ENCODE measurements around the gene TSEN15.

Gene TSEN15

DNA sequence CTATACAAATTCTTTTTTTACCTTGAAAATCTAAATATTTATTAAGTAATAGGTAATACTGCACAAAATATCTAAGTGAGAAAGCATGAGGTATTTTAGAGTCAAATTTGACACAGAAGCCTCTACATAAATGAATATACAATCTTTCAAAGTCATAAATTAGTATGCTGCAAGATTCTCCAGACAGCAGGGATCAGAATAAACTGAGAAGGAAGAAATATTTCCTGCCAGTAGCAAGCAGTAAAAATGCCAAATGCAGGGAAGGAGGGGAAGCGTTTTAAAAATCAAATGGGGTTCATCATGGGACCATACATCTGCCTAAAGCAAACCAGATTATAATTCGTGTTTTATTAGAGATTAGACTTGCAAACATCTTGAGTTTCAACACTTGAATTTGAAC, 32.9 kb upstream of the TSEN15 start:
- Histone ChIP-seq H3K4me2 (ENCODE audit: low read depth, low read length) (no peak overlapping the region), H3K79me2 (ENCODE audit: low read length) (no peaks in the 10 kb centered on the region), H3K4me3 (ENCODE audit: low read length) (no peak overlapping the region), H4K20me1 (ENCODE audit: insufficient read depth, low read length) (no peaks in the 10 kb centered on the region), H2AFZ (ENCODE audit: low read length) (no peak overlapping the region), H3K27ac (ENCODE audit: low read length) (no peak overlapping the region), H3K4me1 (ENCODE audit: low read length) (no peaks in the 10 kb centered on the region), H3K9me2 (replicated peaks; ENCODE audit: insufficient read depth, low read length) (no peaks in the 10 kb centered on the region), H3K27me3 (replicated peaks; ENCODE audit: insufficient read depth, low read length) (no peaks in the 10 kb centered on the region), H3K36me3 (replicated peaks; ENCODE audit: insufficient read depth, low read length) (no peaks in the 10 kb centered on the region), H3K9me3 (replicated peaks; ENCODE audit: insufficient read depth, low read length) (no peaks in the 10 kb centered on the region), H3K9ac (ENCODE audit: low read length) (no peak overlapping the region), H3F3A (ENCODE audit: insufficient read depth, low read length) (no peaks in the 10 kb centered on the region)
- TF ChIP-seq, protein P1, sequence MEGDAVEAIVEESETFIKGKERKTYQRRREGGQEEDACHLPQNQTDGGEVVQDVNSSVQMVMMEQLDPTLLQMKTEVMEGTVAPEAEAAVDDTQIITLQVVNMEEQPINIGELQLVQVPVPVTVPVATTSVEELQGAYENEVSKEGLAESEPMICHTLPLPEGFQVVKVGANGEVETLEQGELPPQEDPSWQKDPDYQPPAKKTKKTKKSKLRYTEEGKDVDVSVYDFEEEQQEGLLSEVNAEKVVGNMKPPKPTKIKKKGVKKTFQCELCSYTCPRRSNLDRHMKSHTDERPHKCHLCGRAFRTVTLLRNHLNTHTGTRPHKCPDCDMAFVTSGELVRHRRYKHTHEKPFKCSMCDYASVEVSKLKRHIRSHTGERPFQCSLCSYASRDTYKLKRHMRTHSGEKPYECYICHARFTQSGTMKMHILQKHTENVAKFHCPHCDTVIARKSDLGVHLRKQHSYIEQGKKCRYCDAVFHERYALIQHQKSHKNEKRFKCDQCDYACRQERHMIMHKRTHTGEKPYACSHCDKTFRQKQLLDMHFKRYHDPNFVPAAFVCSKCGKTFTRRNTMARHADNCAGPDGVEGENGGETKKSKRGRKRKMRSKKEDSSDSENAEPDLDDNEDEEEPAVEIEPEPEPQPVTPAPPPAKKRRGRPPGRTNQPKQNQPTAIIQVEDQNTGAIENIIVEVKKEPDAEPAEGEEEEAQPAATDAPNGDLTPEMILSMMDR (IDR thresholded peaks at IDR 0.05; ENCODE audit: low read length) = no peak
- TF ChIP-seq EZH2 (optimal IDR thresholded peaks at IDR 0.05; ENCODE audit: low read depth, low read length) = no peak
- no peak for DNase-seq

DNA sequence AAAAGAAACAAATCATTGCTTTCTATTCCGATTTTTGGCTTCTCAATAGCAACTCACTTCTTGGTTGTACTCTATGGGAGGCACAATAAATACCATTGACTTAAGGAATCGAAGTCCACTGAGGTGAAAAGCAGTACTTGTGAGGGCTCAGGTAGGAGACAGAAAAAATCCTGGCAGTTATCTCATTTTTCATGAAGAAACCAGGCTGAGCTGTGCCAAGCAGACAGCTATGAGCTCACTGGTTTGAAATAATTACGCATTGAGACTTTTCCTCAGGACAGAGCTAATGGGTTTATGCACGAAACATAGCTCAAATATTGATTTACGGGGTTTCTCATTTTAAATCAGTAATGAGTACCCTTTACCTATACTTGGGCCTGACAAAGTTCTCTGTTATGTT, 32.5 kb upstream of the TSEN15 start:
- no peaks in the 10 kb centered on the region for H4K20me1 ChIP-seq (ENCODE audit: insufficient read depth, low read length)
- H3K9me3 ChIP-seq (replicated peaks; ENCODE audit: insufficient read depth, low read length) = no peaks in the 10 kb centered on the region
- no peak for DNase-seq
- no peaks in the 10 kb centered on the region for H3K79me2 ChIP-seq (ENCODE audit: low read length)
- H3F3A ChIP-seq (ENCODE audit: insufficient read depth, low read length) = no peaks in the 10 kb centered on the region
- no peaks in the 10 kb centered on the region for H3K9me2 ChIP-seq (replicated peaks; ENCODE audit: insufficient read depth, low read length)
- TF ChIP-seq, protein P1 (IDR thresholded peaks at IDR 0.05; ENCODE audit: low read length) = no peak
- TF ChIP-seq EZH2phosphoT487 (IDR thresholded peaks at IDR 0.05; ENCODE audit: low read length) (no peak), EZH2 (optimal IDR thresholded peaks at IDR 0.05; ENCODE audit: low read depth, low read length) (no peak)
- no peak overlapping the region for H3K9ac ChIP-seq (ENCODE audit: low read length)
- no peak overlapping the region for H2AFZ ChIP-seq (ENCODE audit: low read length)
- no peak overlapping the region for H3K27ac ChIP-seq (ENCODE audit: low read length)
- H3K36me3 ChIP-seq (replicated peaks; ENCODE audit: insufficient read depth, low read length) = no peaks in the 10 kb centered on the region
- H3K4me1 ChIP-seq (ENCODE audit: low read length) = no peaks in the 10 kb centered on the region
- no peaks in the 10 kb centered on the region for H3K27me3 ChIP-seq (replicated peaks; ENCODE audit: insufficient read depth, low read length)
- H3K4me2 ChIP-seq (ENCODE audit: low read depth, low read length) = no peak overlapping the region
- no peak overlapping the region for H3K4me3 ChIP-seq (ENCODE audit: low read length)

DNA sequence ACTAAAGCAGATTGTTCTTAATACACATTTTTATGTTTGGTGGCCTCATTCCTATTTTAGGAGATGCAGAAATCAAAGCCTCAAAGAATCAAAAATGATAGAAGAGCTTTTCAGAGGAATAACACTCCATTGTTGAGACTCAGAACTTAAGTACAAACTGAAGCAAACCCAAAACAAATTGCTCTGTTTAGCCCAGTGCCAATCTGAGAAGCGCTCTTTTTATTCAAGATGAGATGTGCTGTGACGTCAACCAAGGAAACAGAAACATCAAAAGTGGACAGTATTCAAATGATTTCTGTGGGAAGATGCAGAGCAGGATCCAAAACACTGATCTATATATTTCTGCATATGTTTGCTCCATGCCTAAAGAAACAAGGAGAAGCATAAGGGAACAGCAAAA, 32.0 kb upstream of the TSEN15 start:
- no peaks in the 10 kb centered on the region for H3K4me1 ChIP-seq (ENCODE audit: low read length)
- TF ChIP-seq, protein P1 (IDR thresholded peaks at IDR 0.05; ENCODE audit: low read length) = no peak
- TF ChIP-seq EZH2phosphoT487 (IDR thresholded peaks at IDR 0.05; ENCODE audit: low read length) = no peak
- no peak for TF ChIP-seq EZH2 (optimal IDR thresholded peaks at IDR 0.05; ENCODE audit: low read depth, low read length)
- H3K4me2 ChIP-seq (ENCODE audit: low read depth, low read length) = no peak overlapping the region
- no peaks in the 10 kb centered on the region for H3K9me2 ChIP-seq (replicated peaks; ENCODE audit: insufficient read depth, low read length)
- no peak overlapping the region for H3K4me3 ChIP-seq (ENCODE audit: low read length)
- H3K27ac ChIP-seq (ENCODE audit: low read length) = no peak overlapping the region
- H3F3A ChIP-seq (ENCODE audit: insufficient read depth, low read length) = no peaks in the 10 kb centered on the region
- no peak overlapping the region for H3K9ac ChIP-seq (ENCODE audit: low read length)
- no peaks in the 10 kb centered on the region for H3K36me3 ChIP-seq (replicated peaks; ENCODE audit: insufficient read depth, low read length)
- no peaks in the 10 kb centered on the region for H4K20me1 ChIP-seq (ENCODE audit: insufficient read depth, low read length)
- no peaks in the 10 kb centered on the region for H3K9me3 ChIP-seq (replicated peaks; ENCODE audit: insufficient read depth, low read length)
- no peaks in the 10 kb centered on the region for H3K27me3 ChIP-seq (replicated peaks; ENCODE audit: insufficient read depth, low read length)
- DNase-seq = no peak
- H2AFZ ChIP-seq (ENCODE audit: low read length) = no peak overlapping the region
- no peaks in the 10 kb centered on the region for H3K79me2 ChIP-seq (ENCODE audit: low read length)

Data from MM.1S (cell line).